GM21723 (cell line): Measurements from ENCODE around the gene KRTAP10-9.
"Not testable (repeated sequence)": the region's sequence is repeated elsewhere in the genome, so short reads cannot be mapped to it uniquely, and the experiment has no call there.

ENCODE experiments used
- ATAC-seq: cut with Tn5 transposase; IDR thresholded peaks from one replicate; pipeline ENCODE4 v1.9.1; 2021; ENCODE audit warnings: mild to moderate bottlenecking, moderate library complexity; ENCODE audit not compliant: unreplicated experiment

KRTAP10-9 gene, protein sequence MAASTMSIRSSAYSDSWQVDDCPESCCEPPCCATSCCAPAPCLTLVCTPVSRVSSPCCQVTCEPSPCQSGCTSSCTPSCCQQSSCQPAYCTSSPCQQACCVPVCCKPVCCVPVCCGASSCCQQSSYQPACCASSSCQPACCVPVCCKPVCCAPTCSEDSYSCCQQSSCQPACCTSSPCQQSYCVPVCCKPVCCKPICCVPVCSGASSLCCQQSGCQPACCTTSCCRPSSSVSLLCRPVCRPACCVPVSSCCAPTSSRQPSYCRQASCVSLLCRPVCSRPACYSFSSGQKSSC

DNA sequence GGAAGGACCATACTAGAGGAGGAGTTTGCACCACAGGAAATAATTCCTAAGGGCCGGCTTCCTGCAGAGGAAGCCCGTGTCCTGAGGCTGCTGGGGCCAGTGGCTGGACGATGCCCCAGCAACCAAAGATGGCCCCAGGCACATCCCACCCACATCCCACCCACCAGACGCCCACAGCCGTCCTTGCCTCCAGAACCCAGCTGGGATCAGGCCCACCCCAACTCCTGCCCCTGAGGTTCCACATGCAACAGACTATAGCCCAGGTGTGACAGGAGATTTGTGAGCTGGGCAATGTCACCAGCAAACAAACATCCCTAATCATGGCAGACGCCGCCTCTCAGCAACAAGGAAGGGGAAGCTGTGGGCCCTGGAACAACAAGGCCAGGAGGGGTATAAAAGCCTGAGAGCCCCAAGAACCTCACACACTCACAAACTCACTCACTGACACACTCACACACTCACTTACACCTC lies at the start of gene KRTAP10-9:
Gene KRTAP10-9, plus strand, starts transcription at position 421 of the 471 bp plus-strand sequence. CDS start 79 bp downstream, outside the sequence.
- no peak for ATAC-seq

DNA sequence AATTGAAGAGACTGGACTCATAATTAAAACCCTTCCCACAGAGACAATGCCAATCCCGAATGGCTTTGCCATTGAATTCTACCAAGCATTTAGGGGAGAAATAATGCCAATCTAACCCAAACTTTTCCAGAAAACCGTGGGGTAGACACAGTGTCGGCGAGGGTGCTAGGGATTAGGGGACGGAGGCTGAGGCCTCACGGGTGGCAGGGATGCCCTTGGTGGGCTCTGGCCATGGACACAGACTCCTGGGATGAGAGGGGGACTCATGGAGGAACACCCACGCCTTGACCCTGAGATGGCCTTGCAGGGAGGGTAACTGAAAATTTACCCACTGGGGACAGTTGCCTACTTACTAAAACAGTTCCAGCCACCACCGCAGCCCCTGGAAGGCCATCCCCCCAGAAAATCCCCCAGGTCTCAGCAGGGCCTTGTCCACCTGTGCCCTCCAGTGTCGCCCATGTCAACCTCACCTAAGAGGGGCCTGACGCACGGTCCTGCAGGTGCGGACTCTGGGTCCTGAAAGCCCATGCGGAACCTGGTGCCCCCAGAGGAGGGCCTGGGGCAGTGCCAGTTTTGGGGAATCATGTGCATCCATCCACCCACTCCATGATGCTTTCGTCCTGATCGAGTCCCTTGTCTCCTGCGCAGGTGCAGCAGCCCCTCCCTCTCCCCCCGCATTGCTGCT lies 48.4 kb upstream of the KRTAP10-9 start:
- ATAC-seq = no peak

DNA sequence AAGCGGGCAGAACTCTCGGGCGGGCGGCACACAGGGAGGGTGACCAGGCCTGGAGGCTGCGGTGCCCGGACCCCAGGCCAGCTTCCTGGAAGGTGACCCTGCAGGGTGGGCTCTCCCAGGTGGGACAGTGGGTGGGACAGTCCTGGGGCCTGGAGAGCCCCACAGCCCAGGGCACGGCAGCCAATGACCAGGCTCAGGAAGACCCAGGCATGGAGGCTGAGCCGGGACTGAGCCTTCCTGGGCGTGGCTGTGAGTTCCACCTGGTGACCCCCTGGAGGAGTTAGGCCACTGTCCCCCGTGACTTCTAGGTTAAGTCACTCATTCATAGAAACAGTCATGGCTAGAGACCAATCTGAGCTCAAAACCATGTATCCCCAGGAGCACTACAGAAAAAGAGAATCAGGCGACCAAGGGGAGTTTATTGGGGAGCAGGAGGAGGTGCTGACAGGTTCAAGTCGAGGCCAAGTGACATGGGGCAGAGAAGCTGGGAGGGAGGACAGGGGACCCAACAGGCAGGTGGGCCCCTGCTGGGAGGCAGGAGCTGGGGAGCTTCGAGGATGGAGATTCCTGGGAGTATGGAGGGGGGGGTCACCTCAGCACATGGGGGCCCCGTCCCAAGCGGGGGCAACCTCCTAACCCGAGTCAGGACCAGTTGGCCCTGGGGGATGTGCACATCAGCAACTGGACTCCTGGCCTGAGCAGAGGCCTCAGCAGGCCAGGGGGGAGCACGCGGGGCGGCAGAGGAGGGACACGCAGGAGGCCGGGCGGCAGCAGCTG lies 47.6 kb upstream of the KRTAP10-9 start:
- ATAC-seq = no peak

DNA sequence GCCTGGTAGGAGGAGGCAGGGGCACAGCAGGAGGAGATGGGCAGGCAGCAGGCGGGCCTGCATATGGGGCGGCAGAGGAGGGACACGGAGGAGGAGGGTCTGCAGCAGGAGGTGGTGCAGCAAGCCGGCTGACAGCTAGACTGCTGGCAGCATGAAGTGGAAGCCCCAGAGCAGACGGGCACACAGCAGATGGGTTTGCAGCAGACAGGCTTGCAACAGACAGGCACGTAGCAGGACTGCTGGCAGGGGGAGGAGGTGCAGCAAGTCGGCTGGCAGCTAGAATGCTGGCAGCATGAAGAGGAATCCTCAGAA lies 47.1 kb upstream of the KRTAP10-9 start:
- ATAC-seq = no peak

DNA sequence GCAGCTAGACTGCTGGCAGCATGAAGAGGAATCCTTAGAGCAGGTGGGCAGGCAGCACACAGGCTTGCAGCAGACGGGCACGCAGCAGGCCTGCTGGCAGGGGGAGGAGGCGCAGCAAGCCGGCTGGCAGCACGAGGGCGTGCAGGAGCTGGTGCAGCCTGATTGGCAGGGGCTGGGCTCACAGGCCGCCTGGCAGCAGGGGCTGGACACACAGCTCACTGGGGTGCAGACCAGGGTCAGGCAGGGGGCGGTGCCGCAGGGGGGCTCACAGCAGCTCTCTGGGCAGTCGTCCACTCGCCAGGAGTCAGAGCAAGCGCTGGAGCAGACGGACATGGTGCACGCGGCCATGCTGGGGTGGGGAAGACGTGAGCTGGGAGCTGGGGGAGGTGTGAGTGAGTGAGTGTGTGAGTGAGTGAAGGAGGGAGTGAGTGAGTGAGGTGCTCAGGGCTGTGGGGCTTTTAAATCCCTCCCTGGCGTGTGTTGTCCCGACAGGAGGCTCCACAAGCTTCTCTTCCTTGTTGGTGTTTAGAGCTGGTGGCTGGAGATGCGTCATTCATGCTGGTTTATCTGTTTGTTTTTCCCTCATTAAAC lies 46.6 kb upstream of the KRTAP10-9 start, which contains the start of gene KRTAP10-5:
Gene KRTAP10-5, minus strand, starts transcription at position 374 of the 591 bp plus-strand sequence. Its CDS starts 26 bp downstream, at position 348.
- ATAC-seq = not testable (repeated sequence)

DNA sequence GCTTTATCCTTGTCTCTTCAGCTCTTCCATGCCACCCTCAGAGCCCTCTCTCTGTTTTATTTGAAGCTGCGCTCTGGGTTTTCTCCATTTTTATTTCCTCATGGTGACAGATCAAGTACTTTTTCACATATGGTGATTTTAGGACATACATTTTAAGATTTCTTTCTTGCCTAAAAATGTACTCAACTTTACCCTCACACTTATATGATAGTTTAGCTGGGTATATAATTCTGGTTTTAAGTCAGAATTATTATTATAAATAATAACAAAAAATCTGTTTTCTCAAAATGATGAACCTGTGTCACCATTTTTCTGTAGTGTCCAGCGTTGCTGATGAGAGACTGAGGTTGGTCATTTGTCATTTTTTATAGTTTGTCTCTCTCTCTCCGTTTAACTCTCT lies 45.7 kb upstream of the KRTAP10-9 start:
- no peak for ATAC-seq

DNA sequence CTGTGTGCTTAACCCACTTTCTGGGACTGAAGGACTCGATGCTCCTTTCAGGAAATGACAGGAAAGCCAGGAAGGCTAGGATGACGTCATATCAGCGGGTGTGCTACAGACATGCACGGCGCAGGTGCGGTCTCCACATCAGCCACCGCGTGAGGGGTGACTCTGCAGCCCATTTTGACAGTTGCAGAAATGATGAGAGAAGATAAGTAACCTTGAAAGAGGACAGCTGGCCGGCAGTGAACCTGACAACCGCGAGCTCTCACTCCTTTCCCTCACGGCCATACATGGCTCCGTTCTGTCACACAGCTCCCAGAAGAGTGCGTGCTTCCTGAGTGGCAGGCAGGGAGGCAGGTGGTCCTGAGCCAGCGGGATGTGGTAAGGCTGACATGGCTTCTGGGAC lies 44.8 kb upstream of the KRTAP10-9 start:
- ATAC-seq = no peak

DNA sequence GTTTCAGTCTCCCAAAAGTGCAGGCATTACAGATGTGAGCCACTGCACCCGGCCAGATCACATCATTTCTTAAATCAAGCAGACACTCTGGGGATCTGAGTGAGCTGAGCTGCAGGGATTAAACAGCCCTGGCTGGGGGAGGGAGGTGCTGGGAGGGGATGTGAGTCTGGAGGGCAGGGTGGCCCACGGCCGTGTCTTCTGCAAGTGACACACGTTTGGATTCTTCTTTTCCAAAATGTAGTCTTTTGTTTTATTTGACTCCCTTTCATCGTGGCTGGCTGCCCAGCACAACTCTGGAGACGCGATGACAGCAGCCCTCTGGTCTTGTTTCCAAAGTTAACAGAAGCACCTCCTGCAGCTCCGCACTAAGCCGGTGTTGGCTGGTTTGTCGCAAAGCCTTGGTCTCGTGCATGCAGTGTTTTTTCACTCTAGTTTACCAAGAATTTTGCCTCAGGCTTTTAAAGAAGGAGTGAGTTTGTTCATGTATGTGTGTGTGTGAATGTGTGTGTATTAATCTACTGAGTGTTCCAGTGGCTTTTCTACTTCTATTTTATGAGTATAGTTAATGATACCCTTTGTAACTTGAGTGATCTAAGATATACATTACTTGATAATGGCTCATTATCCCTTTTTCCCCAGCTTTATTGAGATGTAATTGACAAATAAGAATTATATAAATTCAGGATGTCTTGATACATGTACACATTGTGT lies 43.6 kb upstream of the KRTAP10-9 start:
- ATAC-seq = no peak

DNA sequence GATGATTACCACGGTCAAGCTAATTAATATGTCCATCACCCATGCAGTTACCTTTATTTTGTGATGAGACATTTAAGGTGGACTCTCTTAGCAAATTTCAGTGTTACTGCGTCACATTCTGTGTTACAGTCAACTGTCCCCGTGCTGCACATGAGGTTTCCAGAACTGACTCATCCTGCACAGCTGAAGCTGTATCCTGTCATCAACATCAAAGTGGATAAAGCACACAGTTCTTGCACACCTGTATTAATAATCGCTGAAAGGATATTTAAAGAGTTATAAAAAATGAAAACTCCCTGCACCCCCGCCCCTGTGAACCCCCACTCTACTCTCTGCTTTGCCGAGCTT lies 43.1 kb upstream of the KRTAP10-9 start:
- no peak for ATAC-seq

DNA sequence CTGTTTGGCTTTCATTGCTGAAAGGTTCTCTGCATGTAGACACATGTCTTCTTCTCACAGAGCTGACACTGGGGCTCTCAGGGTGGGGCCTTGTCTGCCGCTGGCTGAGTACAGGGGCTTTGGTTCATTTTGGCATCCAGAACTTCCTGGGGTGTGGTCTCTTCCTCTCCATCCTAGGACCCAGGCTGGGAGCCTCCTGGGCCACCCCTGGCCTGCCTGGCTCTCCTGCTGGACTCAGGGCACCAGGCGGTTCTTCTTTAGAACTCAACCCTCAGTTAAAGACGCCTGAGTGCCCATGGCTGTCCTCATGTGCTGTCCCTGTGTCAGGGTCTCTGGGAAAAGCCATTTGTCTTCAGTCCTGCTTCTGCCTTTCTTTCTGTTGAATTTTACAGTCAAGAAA lies 41.0 kb upstream of the KRTAP10-9 start:
- no peak for ATAC-seq

DNA sequence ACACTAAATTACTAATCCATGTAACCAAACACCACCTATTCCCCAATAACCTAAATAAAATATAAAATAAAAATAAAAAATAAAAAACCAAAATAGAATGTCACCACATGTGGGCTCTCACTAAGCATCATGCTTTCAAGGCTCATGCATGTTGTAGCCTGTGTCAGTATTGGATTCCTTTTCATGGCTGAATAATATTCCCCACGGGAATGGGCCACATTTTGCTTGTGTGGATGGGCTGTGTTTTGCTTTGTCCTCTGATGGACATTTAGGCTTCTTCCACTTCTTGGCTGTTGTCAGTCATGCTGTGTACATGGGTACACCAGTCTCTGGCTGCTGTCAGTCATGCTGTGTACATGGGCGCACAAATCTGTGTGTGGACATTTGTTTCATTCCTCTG lies 37.8 kb upstream of the KRTAP10-9 start:
- no peak for ATAC-seq

DNA sequence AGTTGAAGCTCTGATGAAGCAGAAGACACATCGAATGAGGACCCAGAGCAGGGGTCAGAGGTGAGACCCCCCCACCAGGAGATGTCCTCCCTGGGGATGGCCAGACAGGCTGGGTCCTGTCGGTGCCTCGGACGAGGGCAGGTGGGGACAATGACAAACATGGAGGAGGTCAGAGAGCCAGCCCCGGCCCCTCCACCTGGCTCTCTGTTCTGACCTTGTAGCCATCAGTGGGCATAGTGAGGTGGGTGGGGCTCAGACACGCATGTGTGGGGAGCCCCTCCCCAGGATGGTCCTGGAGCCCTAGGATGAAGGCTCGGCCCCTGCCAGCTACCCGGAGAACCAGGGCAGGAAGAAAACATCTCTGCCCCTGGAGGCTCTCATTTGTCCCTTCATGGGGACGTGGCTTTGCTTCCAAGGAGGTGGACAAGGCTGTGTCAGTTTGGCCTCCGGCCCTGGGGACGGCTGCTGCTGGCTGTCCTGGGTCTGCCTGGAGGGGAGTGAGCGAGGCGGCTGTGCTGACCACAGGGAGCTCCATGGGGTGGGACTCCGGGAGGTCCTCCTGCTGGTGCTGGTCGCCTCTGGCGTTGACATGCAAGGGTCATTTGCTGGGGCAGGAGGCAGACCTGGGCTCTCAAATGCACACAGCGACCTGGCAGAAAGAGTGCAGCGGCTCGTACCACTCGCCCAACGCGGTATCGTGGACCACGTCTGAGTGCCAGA lies 37.1 kb upstream of the KRTAP10-9 start:
- ATAC-seq = no peak

DNA sequence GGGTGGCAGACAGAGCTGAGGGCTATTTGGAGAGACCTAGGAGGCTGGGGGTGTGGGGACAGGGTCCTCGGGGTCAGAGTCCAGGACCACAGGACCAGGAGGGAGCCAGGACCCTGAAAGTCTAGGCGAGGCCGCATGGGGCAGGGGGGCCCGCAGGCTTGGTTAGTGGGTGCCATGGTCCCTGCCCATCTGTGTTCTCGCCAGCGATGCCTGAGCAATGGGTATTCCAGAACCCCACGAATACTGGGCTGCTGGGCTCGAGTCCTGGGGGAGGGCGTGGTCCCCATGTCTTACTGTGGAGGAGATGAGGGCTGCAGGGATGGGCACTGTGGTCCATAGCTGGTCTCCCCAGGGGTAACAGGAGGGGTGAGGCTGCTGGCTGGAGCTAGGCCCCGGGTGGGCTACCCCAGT lies 36.6 kb upstream of the KRTAP10-9 start:
- ATAC-seq = no peak

DNA sequence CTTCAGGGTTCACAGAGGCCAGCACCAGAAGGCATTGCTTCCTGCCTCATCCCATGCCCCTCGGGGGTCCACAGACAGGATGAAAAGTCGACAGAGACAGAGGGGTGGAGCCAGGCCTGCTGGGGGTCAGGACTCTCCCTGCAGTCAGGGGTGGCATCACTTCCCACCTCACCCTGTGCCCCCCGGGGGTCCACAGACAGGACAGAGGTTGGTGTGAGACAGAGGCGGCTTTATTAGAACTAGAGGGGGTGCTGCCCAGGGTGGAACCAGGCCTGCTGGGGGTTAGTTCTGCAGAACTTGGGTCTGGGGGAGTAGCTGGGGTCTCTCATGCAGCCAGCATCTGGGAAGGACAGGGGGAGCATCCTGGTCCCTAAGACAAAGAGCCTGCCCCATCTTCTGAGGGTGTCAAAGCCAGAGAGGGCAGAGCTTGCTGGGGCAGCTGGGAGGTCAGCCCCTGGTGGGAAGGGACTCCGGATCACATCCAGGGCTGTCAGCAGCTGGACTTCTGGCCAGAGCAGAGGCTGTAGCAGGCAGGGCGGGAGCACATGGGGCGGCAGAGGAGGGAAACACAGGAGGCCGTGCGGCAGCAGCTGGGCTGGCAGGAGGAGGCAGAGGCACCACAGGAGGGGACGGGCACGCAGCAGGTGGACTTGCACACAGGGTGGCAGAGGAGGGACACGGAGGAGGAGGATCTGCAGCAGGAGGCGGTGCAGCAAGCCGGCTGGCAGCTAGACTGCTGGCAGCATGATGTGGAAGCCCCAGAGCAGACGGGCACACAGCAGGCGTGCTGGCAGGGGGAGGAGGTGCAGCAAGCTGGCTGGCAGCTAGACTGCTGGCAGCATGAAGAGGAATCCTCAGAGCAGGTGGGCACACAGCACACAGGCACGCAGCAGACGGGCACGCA lies 35.7 kb upstream of the KRTAP10-9 start:
- not testable (repeated sequence) for ATAC-seq

DNA sequence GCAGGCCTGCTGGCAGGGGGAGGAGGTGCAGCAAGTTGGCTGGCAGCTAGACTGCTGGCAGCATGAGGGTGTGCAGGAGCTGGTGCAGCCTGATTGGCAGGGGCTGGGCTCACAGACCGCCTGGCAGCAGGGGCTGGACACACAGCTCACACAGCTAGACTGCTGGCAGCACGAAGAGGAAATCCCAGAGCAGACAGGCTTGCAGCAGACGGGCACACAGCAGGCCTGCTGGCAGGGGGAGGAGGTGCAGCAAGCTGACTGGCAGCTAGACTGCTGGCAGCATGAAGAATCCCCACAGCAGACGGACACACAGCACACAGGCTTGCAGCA lies 35.1 kb upstream of the KRTAP10-9 start:
- not testable (repeated sequence) for ATAC-seq

DNA sequence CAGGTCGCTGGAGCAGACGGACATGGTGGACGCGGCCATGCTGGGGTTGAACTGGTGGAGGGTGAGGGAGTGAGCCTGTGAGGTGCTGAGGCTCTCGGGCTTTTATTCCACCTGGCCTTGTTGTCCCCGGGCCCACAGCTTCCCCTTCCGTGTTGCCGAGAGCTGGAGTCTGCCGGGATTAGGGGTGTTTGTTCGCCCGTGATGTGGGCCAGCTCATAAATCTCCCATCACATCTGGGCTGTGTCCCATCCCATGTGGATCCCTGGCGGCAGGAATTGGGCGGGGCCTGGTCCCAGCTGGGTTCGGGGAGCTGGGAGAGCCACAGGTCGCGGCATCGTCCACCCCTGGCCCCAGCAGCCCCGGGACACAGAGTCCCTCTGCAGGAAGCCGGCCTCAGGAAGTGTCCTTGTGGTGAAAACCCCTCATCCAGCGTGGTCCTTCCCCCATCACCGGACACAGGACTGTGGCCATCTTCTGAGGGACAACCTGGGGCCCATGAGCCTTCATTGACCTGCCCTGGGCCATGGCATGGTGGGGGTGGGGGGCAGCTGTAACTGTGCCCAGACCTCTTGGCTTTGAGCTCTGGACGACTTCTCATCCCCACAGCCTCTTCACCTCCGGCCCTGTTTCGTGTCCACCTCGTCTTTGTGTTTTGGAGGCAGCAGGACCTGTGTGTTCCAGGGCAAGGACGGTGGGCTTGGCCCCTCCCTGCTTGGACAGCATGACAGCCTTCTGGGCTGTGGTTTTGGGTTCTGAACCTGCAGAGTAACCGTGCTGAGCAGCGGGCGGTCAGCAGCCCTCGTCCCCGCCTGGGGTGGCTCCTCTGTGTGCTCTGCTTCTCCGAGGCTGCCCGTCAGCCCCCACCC lies 34.2 kb upstream of the KRTAP10-9 start, which contains the start of gene KRTAP10-6:
Gene KRTAP10-6, minus strand, starts transcription at position 60 of the 866 bp plus-strand sequence. Its CDS starts 21 bp downstream, at position 39.
- ATAC-seq = no peak

DNA sequence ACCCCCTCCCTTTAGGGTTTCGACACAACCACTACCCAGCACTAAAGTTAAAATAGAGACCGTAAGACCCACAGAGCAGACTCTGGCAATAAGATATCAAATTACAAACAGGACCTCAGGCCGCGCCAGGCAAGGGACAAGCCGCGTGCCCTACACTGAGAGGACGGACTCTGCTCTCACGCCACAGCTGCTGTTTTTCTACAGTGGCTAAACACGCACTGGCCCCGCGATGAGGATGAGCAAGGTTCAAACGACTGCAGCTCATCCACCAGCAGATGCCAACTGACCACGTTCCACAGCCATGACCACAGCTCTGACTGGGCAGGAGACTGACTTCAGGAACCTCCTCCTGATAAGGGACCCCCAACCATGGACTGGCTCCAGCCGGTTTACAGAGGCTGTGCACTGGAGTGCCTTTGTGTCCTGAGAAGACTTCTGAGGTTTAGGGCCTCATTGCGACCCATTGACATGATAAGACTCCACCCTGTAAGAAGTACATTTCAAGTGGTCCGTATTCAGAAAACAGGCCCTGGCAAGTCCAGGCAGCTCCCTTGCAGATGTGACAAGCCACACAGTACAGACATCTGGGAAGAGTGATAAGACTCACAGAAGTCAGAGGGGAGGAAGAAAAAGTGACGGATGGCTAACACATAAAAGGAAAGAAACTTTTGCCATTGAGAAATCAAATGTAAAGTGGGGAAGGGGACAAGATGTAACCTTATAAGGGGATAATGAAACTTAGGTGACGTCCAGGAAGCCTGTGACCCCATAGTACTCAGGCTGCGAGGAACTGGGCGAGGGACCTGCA lies 33.1 kb upstream of the KRTAP10-9 start:
- ATAC-seq = no peak
